C4-2B (cell line): ENCODE measurements around the gene RRH.

Experiments used
- H3K27ac ChIP-seq: fragments of 450-650 bp; 2 replicates; pipeline ENCODE4 v1.5.1; 2017
- CTCF ChIP-seq: fragments of 450-650 bp; conservative IDR thresholded peaks from 2 replicates; pipeline ENCODE4 v1.5.1; 2017; ENCODE audit warnings: mild to moderate bottlenecking
- ZFX ChIP-seq: fragments of 450-650 bp; IDR thresholded peaks from 2 replicates; pipeline ENCODE4 v1.6.1; 2017

RRH gene

GRCh38 chr4:109816082-109816442 lies 11.7 kb upstream of the RRH start:
- TF ChIP-seq ZFX, result no peak
- no peak for TF ChIP-seq CTCF
- peak overlapping the region; percentile 70 for H3K27ac ChIP-seq

GRCh38 chr4:109816894-109817293 lies 10.9 kb upstream of the RRH start:
- no peak for TF ChIP-seq ZFX
- TF ChIP-seq CTCF, result no peak
- H3K27ac ChIP-seq, result no peak overlapping the region

- TF ChIP-seq CTCF, result no peak
- no peak for TF ChIP-seq ZFX
- no peak overlapping the region for H3K27ac ChIP-seq
Observed at GRCh38 chr4:109818268-109818667, 9.5 kb upstream of the RRH start.

- no peak overlapping the region for H3K27ac ChIP-seq
- no peak for TF ChIP-seq ZFX
- TF ChIP-seq CTCF, result no peak
Observed at GRCh38 chr4:109820563-109820962, 7.2 kb upstream of the RRH start.

GRCh38 chr4:109821185-109821584 lies 6.6 kb upstream of the RRH start:
- no peak for TF ChIP-seq CTCF
- TF ChIP-seq ZFX, result no peak
- H3K27ac ChIP-seq, result no peak overlapping the region

GRCh38 chr4:109826719-109827118 lies 1.1 kb upstream of the RRH start:
- TF ChIP-seq ZFX (no peak), CTCF (peak; percentile 73)
- H3K27ac ChIP-seq, result no peak overlapping the region

- H3K27ac ChIP-seq, result no peak overlapping the region
- TF ChIP-seq CTCF (no peak), ZFX (no peak)
Observed at GRCh38 chr4:109833756-109834155, 6.0 kb downstream of the RRH start.

- H3K27ac ChIP-seq, result no peak overlapping the region
- no peak for TF ChIP-seq ZFX
- no peak for TF ChIP-seq CTCF
Observed at GRCh38 chr4:109836985-109837384, 9.2 kb downstream of the RRH start.
